Fibroblast of villous mesenchyme (primary cell): ENCODE results near the gene CD9. TPM values are rescaled to one million over a fixed set of nuclear protein-coding genes. Genes with fewer than 3 reads are reported as not detected.

Experiments
- DNase-seq: peaks from one replicate; pipeline ENCODE4 v3.0.0-alpha.2; 2010; ENCODE audit warnings: low read depth
- H3K4me3 ChIP-seq: 2 replicates; pipeline ENCODE4 v1.5.1; 2011; ENCODE audit warnings: low read depth, mild to moderate bottlenecking, low read length
- total RNA-seq: library from RNA; depleted of rRNA; stranded (reverse); fragments of >200 nt; gene quantifications from 2 replicates; pipeline ENCODE4 v1.2.3, GENCODE V29; 2012
- TF ChIP-seq, protein P1 (sequence below): IDR thresholded peaks from 2 replicates; pipeline ENCODE4 v1.5.1; 2012; ENCODE audit warnings: low read depth, mild to moderate bottlenecking, low read length; ENCODE audit not compliant: insufficient read depth

Gene CD9
- total RNA-seq, 1 donor = 209 TPM

DNA sequence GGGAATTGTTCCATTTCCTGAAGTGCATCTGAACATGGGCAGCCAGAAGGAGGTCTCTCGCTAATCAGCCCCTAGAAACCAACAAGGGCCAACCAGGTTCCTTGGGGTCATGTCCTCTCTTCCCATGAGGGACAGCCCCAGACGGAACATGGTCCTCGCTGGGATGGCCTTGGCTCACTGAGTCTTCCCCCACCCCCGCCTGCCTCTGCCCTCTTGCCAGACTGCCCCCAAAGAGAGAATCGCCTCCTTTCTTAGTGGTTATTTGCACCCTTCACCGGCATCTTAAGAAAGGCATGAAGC lies 36.4 kb downstream of the CD9 start:
- no peak for DNase-seq
- TF ChIP-seq, protein P1, sequence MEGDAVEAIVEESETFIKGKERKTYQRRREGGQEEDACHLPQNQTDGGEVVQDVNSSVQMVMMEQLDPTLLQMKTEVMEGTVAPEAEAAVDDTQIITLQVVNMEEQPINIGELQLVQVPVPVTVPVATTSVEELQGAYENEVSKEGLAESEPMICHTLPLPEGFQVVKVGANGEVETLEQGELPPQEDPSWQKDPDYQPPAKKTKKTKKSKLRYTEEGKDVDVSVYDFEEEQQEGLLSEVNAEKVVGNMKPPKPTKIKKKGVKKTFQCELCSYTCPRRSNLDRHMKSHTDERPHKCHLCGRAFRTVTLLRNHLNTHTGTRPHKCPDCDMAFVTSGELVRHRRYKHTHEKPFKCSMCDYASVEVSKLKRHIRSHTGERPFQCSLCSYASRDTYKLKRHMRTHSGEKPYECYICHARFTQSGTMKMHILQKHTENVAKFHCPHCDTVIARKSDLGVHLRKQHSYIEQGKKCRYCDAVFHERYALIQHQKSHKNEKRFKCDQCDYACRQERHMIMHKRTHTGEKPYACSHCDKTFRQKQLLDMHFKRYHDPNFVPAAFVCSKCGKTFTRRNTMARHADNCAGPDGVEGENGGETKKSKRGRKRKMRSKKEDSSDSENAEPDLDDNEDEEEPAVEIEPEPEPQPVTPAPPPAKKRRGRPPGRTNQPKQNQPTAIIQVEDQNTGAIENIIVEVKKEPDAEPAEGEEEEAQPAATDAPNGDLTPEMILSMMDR = no peak
- H3K4me3 ChIP-seq = no peak overlapping the region

DNA sequence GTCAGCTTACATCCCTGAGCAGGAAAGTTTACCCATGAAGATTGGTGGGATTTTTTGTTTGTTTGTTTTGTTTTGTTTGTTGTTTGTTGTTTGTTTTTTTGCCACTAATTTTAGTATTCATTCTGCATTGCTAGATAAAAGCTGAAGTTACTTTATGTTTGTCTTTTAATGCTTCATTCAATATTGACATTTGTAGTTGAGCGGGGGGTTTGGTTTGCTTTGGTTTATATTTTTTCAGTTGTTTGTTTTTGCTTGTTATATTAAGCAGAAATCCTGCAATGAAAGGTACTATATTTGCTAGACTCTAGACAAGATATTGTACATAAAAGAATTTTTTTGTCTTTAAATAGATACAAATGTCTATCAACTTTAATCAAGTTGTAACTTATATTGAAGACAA lies 37.6 kb downstream of the CD9 start:
- TF ChIP-seq, protein P1 = no peak
- DNase-seq = no peak
- no peak overlapping the region for H3K4me3 ChIP-seq

DNA sequence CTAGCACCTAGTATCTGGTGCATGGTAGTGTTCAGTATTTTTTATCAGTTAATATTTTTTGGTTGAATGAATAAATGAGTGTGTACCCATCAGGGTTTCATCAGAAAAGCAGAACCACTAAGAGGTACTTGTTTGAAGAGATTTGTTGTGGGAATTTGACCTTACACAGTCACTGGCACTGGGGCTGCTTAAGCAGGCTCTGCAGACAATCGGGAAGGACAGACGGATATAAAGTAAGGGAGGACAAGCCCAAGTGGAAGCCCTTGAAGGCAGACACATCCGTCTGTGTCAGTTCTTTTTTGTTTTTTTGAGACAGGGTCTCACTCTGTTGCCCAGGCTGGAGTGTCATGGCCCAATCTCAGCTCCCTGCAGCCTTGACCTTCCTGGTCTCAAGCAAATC lies 38.7 kb downstream of the CD9 start:
- H3K4me3 ChIP-seq = no peak overlapping the region
- TF ChIP-seq, protein P1 = no peak
- DNase-seq = no peak

DNA sequence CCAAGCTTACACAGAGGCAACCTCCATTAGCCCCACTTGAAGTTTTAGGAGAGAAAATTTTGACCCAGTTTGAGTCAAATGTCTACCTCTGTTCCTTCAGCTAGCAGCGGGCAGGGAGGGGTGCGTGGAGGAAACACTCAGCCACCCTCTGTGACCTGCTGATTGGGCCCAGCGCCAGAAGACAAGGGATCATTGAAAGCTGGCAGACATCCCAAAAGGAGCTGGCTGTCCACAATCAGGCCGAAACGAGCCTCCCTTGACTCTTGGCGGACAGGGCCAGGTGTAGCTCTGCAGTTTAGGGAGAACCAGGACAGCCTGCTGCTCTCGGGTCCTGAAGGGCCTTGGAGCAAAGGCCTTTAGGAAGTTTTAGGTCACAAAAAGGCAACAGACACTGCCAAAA lies 41.3 kb downstream of the CD9 start:
- no peak for DNase-seq
- no peak overlapping the region for H3K4me3 ChIP-seq
- TF ChIP-seq, protein P1 = no peak

DNA sequence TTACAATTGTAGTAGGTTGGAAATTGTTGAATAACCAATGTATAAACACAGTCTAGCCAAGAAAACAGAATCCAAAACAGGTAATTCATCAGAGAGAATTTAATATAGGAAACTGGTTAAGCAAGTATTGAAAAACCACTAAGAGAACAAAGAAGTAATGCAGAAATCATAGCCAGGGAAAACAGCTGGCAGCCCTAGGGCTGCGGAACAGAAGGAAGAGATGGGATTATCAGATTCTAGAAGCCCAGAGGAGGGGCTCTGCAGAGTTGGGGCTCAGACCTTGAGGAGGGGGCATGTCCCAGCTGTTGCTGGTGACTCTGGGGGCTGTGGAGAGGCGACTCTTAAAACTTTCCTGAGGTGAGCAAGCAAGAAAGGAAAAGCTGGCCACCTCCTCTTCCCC lies 49.4 kb downstream of the CD9 start:
- no peak overlapping the region for H3K4me3 ChIP-seq
- no peak for DNase-seq
- TF ChIP-seq, protein P1 = no peak

DNA sequence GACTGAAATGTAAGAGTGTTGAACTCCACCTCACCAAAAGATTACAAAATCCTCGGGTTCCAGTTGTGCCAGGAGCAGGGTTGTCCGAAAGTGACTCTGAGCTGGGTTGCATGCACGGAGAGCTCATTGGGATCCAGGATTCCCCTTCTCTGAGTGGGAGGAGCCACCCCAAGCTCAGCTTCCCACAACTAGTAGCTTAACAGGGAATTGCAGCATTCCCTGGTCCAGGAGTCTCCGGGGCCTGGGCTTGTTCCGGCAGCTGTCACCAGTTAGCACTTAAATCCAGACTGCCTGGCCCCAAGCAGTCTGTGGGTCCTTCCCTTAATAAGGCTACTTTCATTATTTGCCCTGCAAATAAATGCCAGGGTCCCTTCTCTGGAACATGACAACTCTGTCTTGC lies 50.1 kb downstream of the CD9 start:
- TF ChIP-seq, protein P1 = no peak
- peak; percentile 36 for DNase-seq
- no peak overlapping the region for H3K4me3 ChIP-seq

DNA sequence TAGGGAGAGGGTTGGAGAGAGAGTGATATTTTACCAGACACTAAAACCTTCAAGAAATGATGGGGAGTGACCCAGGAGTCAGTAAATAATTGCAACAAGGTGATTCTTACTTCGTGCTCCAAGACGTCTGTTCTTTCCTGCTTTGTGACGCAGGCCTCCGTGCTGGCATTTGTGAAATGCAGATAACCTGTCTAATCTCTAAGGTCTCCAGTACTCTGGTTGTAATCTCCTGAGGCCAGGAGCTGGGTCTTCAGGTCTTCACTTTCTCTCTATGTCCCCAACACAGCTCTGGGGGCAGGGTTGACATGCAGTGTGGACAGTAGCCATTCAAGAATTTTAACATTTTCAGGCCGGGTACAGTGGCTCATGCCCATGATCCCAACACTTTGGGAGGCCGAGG lies 53.1 kb downstream of the CD9 start:
- DNase-seq = no peak
- H3K4me3 ChIP-seq = no peak overlapping the region
- TF ChIP-seq, protein P1 = no peak
